ENCODE data around the gene NAPSA.

- TF ChIP-seq POLR2A (IDR thresholded peaks at IDR 0.05; ENCODE audit: low read depth, low read length), result no peak
- no peak for TF ChIP-seq POLR2AphosphoS5 (IDR thresholded peaks at IDR 0.05; ENCODE audit: low read depth, low read length)
- no peak for TF ChIP-seq TAF1 (IDR thresholded peaks at IDR 0.05; ENCODE audit: low read depth, low read length)
Measured at GRCh38 chr19:50394017-50394416, 28.6 kb upstream of the NAPSA start.
